ENCODE measurements around the gene TRPM6. TPM values are rescaled to one million over a fixed set of nuclear protein-coding genes. Genes with fewer than 3 reads are reported as not detected.

TRPM6 gene
- total RNA-seq, 4 donors from 2014 or later: 0.07 to 0.22 (median 0.20) TPM; not detected in 1

- intact Hi-C loops (cut with DNase I; ENCODE audit: low total_unique reads) (no loop called here), in situ Hi-C loops (cut with MboI; ENCODE audit: low sequenced_read_pairs in 4 of 4) (no loop called here)
- ATAC-seq (no peak), DNase-seq (no peak)
- no peak overlapping the region for H3K4me3 ChIP-seq
- H3K36me3 ChIP-seq: no peaks in the 10 kb centered on the region
- H3K9me3 ChIP-seq: no peaks in the 10 kb centered on the region
- no peaks in the 10 kb centered on the region for H3K27me3 ChIP-seq
- TF ChIP-seq POLR2A (IDR thresholded peaks at IDR 0.05): no peak
- no peak for TF ChIP-seq CTCF (IDR thresholded peaks at IDR 0.05 in 4 of 5, conservative IDR thresholded peaks at IDR 0.05 in 1 of 5)
- H3K27ac ChIP-seq: no peak overlapping the region
- H3K4me1 ChIP-seq: no peaks in the 10 kb centered on the region
These were observed 158.5 kb downstream of the TRPM6 start for GRCh38 chr9:74729136-74729695.

- TF ChIP-seq POLR2A (IDR thresholded peaks at IDR 0.05): no peak
- no peak for TF ChIP-seq CTCF (IDR thresholded peaks at IDR 0.05 in 4 of 5, conservative IDR thresholded peaks at IDR 0.05 in 1 of 5)
- Histone ChIP-seq H3K27me3 (no peaks in the 10 kb centered on the region), H3K36me3 (no peaks in the 10 kb centered on the region), H3K4me3 (no peak overlapping the region), H3K9me3 (no peaks in the 10 kb centered on the region), H3K4me1 (no peaks in the 10 kb centered on the region), H3K27ac (no peak overlapping the region)
- intact Hi-C loops (cut with DNase I; ENCODE audit: low total_unique reads) (no loop called here), in situ Hi-C loops (cut with MboI; ENCODE audit: low sequenced_read_pairs in 4 of 4) (no loop called here)
- no peak for ATAC-seq
- no peak for DNase-seq
These were observed 159.5 kb downstream of the TRPM6 start for GRCh38 chr9:74728176-74728575.

- Histone ChIP-seq H3K27ac (no peak overlapping the region), H3K36me3 (no peaks in the 10 kb centered on the region), H3K4me3 (no peak overlapping the region), H3K27me3 (no peaks in the 10 kb centered on the region), H3K4me1 (no peaks in the 10 kb centered on the region), H3K9me3 (no peaks in the 10 kb centered on the region)
- no peak for ATAC-seq
- intact Hi-C loops (cut with DNase I; ENCODE audit: low total_unique reads) (no loop called here), in situ Hi-C loops (cut with MboI; ENCODE audit: low sequenced_read_pairs in 4 of 4) (no loop called here)
- no peak for DNase-seq
- TF ChIP-seq POLR2A (IDR thresholded peaks at IDR 0.05): no peak
- no peak for TF ChIP-seq CTCF (IDR thresholded peaks at IDR 0.05 in 4 of 5, conservative IDR thresholded peaks at IDR 0.05 in 1 of 5)
These were observed 161.1 kb downstream of the TRPM6 start for GRCh38 chr9:74726581-74726980.

- no peak for TF ChIP-seq POLR2A (IDR thresholded peaks at IDR 0.05)
- TF ChIP-seq CTCF (IDR thresholded peaks at IDR 0.05 in 4 of 5, conservative IDR thresholded peaks at IDR 0.05 in 1 of 5): no peak
- intact Hi-C loops (cut with DNase I; ENCODE audit: low total_unique reads) (no loop called here), in situ Hi-C loops (cut with MboI; ENCODE audit: low sequenced_read_pairs in 4 of 4) (no loop called here)
- ATAC-seq: no peak
- Histone ChIP-seq H3K4me1 (no peaks in the 10 kb centered on the region), H3K27me3 (no peaks in the 10 kb centered on the region), H3K27ac (no peak overlapping the region), H3K4me3 (no peak overlapping the region), H3K9me3 (no peaks in the 10 kb centered on the region), H3K36me3 (no peaks in the 10 kb centered on the region)
- no peak for DNase-seq
These were observed 163.4 kb downstream of the TRPM6 start for GRCh38 chr9:74724317-74724716.

Measured in gastrocnemius medialis (tissue), 4 donors.